Gastroesophageal sphincter (tissue), 4 donors: ENCODE measurements around the gene CDH5. TPM values are rescaled to one million over a fixed set of nuclear protein-coding genes. Genes with fewer than 3 reads are reported as not detected.
A peak's percentile ranks its signal among the peaks of the same experiment; 100 is the strongest.

Experiments used
- ATAC-seq: fragments of 150-250 bp; one replicate; pipeline ENCODE4 v1.9.1; 2016; ENCODE audit warnings: mild to moderate bottlenecking, moderate library complexity
- H3K27ac ChIP-seq, 4 donors: fragments of 200-600 bp; sonication (generic) in 3 of 4; 1 replicate in 3 of 4; 2 replicates in 1 of 4; pipeline ENCODE4 v1.5.1; 2016 to 2019
- H3K27me3 ChIP-seq: fragments of 200-600 bp; sonication (generic); one replicate; pipeline ENCODE4 v1.5.1; 2019
- H3K36me3 ChIP-seq, 2 donors: fragments of 200-600 bp; sonication (generic); one replicate each; pipeline ENCODE4 v1.5.1; 2019; ENCODE audit warnings: control low read depth in 1 of 2
- H3K4me1 ChIP-seq, 3 donors: fragments of 200-600 bp; sonication (generic); 1 replicate in 2 of 3; 2 replicates in 1 of 3; pipeline ENCODE4 v1.5.1; 2016 to 2019; ENCODE audit warnings: control low read depth in 2 of 3
- H3K4me3 ChIP-seq, 2 donors: fragments of 200-600 bp; sonication (generic); one replicate each; pipeline ENCODE4 v1.5.1; 2019; ENCODE audit warnings: mild to moderate bottlenecking in 1 of 2, moderate library complexity in 1 of 2
- H3K9me3 ChIP-seq, 3 donors: fragments of 200-600 bp; sonication (generic); one replicate each; pipeline ENCODE4 v1.5.1; 2017 to 2019; ENCODE audit warnings: control low read depth in 2 of 3
- CTCF ChIP-seq, 4 experiments: fragments of 200-600 bp in 2 of 4; fragments of 450-650 bp in 2 of 4; sonication (generic) in 1 of 4; IDR thresholded peaks; one replicate each; pipeline ENCODE4 v1.5.1; 2017 to 2019; ENCODE audit warnings: antibody characterized with exemption in 4 of 4, mild to moderate bottlenecking in 2 of 4, moderate library complexity in 2 of 4
- EP300 ChIP-seq: sonication (generic); formaldehyde crosslinking; IDR thresholded peaks from one replicate; pipeline ENCODE4 v1.6.1; 2017; ENCODE audit warnings: antibody characterized with exemption, mild to moderate bottlenecking
- POLR2A ChIP-seq, 2 donors: fragments of 450-650 bp; IDR thresholded peaks; one replicate each; pipeline ENCODE4 v1.6.1; 2017; ENCODE audit warnings: antibody characterized with exemption in 2 of 2, mild to moderate bottlenecking in 2 of 2, moderate library complexity in 1 of 2
- POLR2AphosphoS5 ChIP-seq: sonication (generic); formaldehyde crosslinking; IDR thresholded peaks from one replicate; pipeline ENCODE4 v1.6.1; 2017; ENCODE audit warnings: antibody characterized with exemption
- WGBS, 2 donors: methylation state at CpG; one replicate each; pipeline ENCODE4 v1.1.5; 2018; ENCODE audit warnings: low coverage in 1 of 2; 5-methylcytosine and 5-hydroxymethylcytosine counted together
- total RNA-seq, 4 donors: library from RNA; depleted of rRNA; stranded (reverse); fragments of >200 nt; gene quantifications; one replicate each; pipeline ENCODE4 v1.1.0, GENCODE V29; 2016

CDH5 gene
- total RNA-seq, 4 donors from 2014 or later: 16.2 to 50.1 (median 38.5) TPM

GRCh38 chr16:66408163-66409048 is 41.9 kb downstream of the CDH5 start:
- H3K27ac ChIP-seq: peak overlapping the region in 1 of 4 donors; percentile 14
- peak; percentile 13 for ATAC-seq

GRCh38 chr16:66409156-66409555 is 42.7 kb downstream of the CDH5 start:
- Histone ChIP-seq H3K4me1 (peaks cover 0 to 13% (median 0%) of the 10 kb centered on the region in 3 donors), H3K36me3 (no peaks in the 10 kb centered on the region), H3K9me3 (peaks cover 0 to 6% (median 0%) of the 10 kb centered on the region in 3 donors), H3K4me3 (no peak overlapping the region), H3K27ac (no peak overlapping the region), H3K27me3 (no peaks in the 10 kb centered on the region)
- no peak for ATAC-seq
- no peak for TF ChIP-seq EP300
- TF ChIP-seq POLR2AphosphoS5: no peak
- TF ChIP-seq CTCF (IDR thresholded peaks at IDR 0.05): no peak
- TF ChIP-seq POLR2A (IDR thresholded peaks at IDR 0.05): no peak
- 63 to 71% methylated on average over 5 of the region's 5 CpGs for WGBS, 2 donors

More at GRCh38 chr16:66408163-66409048, 41.9 kb downstream of the CDH5 start:
- H3K9me3 ChIP-seq: peaks cover 0 to 6% (median 0%) of the 10 kb centered on the region in 3 donors
- TF ChIP-seq CTCF (IDR thresholded peaks at IDR 0.05) (no peak), POLR2A (IDR thresholded peaks at IDR 0.05) (no peak), POLR2AphosphoS5 (no peak), EP300 (no peak)
- H3K4me3 ChIP-seq: no peak overlapping the region
- WGBS, 2 donors: 46 to 74% methylated on average over 5 of the region's 5 CpGs
- H3K4me1 ChIP-seq: peaks cover 0 to 13% (median 0%) of the 10 kb centered on the region in 3 donors
- no peaks in the 10 kb centered on the region for H3K27me3 ChIP-seq
- no peaks in the 10 kb centered on the region for H3K36me3 ChIP-seq

- Histone ChIP-seq H3K9me3 (no peaks in the 10 kb centered on the region), H3K36me3 (no peaks in the 10 kb centered on the region), H3K27ac (no peak overlapping the region), H3K27me3 (no peaks in the 10 kb centered on the region), H3K4me3 (no peak overlapping the region), H3K4me1 (peaks cover 0 to 2% (median 0%) of the 10 kb centered on the region in 3 donors)
- no peak for ATAC-seq
- TF ChIP-seq POLR2A (IDR thresholded peaks at IDR 0.05) (no peak), POLR2AphosphoS5 (no peak), CTCF (IDR thresholded peaks at IDR 0.05) (no peak), EP300 (no peak)
Observed at GRCh38 chr16:66412182-66412581, 45.7 kb downstream of the CDH5 start.

- H3K9me3 ChIP-seq: no peaks in the 10 kb centered on the region
- no peaks in the 10 kb centered on the region for H3K36me3 ChIP-seq
- no peak for ATAC-seq
- H3K4me1 ChIP-seq: no peaks in the 10 kb centered on the region
- peaks cover 20% of the 10 kb centered on the region for H3K27me3 ChIP-seq
- TF ChIP-seq CTCF (IDR thresholded peaks at IDR 0.05) (no peak), EP300 (no peak), POLR2A (IDR thresholded peaks at IDR 0.05) (no peak), POLR2AphosphoS5 (no peak)
- H3K4me3 ChIP-seq: no peak overlapping the region
- H3K27ac ChIP-seq: no peak overlapping the region
- WGBS, 2 donors: 43% methylated on average over 1 of the region's 1 CpG; no CpG with 5 or more reads in 1 of the 2 donors
Observed at GRCh38 chr16:66414891-66415290, 48.4 kb downstream of the CDH5 start.

GRCh38 chr16:66416136-66416535 is 49.6 kb downstream of the CDH5 start:
- no peaks in the 10 kb centered on the region for H3K4me1 ChIP-seq
- peaks cover 20% of the 10 kb centered on the region for H3K27me3 ChIP-seq
- ATAC-seq: no peak
- no peaks in the 10 kb centered on the region for H3K9me3 ChIP-seq
- WGBS, 2 donors: 90% methylated on average over 1 of the region's 1 CpG; no CpG with 5 or more reads in 1 of the 2 donors
- H3K36me3 ChIP-seq: no peaks in the 10 kb centered on the region
- no peak for TF ChIP-seq POLR2AphosphoS5
- TF ChIP-seq POLR2A (IDR thresholded peaks at IDR 0.05): no peak
- TF ChIP-seq EP300: no peak
- no peak for TF ChIP-seq CTCF (IDR thresholded peaks at IDR 0.05)
- no peak overlapping the region for H3K4me3 ChIP-seq
- no peak overlapping the region for H3K27ac ChIP-seq
